SKM-1 (cell line): ENCODE results near the gene CELA3A.
A peak's percentile ranks its signal among the peaks of the same experiment; 100 is the strongest.

ENCODE experiments used
- DNase-seq: peaks from one replicate; lab custom pipeline; 2025; ENCODE audit not compliant: unreplicated experiment; lab: John Stamatoyannopoulos, UW

Gene CELA3A

DNA sequence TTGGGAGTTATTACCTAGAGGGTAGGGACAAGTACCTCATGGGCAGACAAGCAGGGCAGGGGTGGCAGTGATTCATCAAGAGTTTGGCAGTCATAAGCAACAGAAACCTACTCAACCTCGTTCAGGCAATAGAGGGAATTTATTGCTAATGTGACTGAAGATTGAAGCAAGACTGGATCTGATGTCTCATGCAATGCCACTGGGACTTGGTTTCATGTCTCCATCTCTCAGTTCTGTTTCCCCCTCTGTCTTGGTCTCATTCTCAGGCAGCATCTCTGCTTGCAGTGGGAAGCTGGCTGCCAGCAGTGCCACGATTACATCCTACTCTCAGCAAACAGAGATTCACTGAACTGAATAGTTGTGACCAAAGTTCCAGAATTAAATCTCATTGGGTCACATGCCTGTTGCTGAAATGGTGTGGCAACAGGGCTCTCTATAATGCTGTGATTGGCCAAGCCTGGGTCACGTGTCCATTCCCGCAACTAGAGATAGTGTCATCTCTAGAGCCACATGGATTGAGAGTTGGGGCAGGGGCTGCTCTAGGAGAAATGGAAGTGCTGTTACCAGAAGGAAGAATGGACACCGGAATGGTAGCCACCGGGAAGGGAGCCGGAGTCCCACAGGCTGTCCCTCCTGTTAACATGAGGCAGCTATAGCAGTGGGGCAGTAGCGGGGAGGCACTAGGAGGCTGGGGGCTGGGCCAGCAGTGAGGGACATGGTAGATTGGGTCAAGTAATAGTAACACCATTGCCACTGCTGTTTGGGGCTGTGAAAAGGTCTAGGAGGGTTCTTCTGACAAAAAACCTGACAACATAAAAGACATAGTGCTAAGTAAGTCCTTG is 47.1 kb downstream of the CELA3A start:
- DNase-seq: no peak

DNA sequence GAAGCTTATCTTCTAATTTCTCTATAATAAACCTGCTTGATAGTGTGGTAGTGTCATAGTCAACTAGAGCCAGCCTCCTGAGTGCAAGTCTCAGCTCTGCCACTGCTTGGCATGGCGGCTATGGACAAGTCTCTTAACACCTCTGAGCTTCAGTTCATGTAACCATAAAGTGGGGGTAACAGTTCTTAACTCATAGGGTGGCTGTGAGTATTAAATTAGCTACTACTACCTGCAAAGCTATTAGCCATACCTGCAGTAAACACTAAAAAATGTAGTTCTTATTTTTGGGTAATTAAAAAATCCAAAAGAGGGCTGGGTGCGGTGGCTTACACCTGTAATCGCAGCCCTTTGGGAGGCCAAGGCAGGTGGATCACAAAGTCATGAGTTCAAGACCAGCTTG is 48.9 kb downstream of the CELA3A start:
- DNase-seq: no peak

DNA sequence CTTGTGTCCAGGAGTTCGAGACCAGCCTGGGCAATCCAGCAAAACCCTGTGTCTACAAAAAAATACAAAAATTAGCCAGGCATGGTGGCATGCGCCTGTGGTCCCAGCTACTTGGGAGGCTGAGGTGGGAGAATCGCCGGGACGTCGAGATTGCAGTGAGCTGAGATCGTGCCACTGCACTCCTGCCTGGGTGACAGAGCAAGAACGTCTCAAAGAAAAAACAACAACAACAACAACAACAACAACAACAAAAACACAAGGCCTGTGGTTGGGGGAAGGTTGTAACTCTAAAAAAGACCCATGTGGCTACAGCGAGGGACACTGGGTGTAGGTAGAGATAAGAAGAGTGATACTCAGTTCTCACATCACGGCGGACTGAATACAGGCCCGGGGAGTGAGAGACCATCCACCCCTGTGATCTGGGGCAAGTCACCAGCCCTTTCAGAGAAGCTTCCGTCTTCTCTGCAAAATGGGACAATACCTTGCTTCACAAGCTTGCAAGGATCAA is 50.2 kb downstream of the CELA3A start:
- DNase-seq: no peak

DNA sequence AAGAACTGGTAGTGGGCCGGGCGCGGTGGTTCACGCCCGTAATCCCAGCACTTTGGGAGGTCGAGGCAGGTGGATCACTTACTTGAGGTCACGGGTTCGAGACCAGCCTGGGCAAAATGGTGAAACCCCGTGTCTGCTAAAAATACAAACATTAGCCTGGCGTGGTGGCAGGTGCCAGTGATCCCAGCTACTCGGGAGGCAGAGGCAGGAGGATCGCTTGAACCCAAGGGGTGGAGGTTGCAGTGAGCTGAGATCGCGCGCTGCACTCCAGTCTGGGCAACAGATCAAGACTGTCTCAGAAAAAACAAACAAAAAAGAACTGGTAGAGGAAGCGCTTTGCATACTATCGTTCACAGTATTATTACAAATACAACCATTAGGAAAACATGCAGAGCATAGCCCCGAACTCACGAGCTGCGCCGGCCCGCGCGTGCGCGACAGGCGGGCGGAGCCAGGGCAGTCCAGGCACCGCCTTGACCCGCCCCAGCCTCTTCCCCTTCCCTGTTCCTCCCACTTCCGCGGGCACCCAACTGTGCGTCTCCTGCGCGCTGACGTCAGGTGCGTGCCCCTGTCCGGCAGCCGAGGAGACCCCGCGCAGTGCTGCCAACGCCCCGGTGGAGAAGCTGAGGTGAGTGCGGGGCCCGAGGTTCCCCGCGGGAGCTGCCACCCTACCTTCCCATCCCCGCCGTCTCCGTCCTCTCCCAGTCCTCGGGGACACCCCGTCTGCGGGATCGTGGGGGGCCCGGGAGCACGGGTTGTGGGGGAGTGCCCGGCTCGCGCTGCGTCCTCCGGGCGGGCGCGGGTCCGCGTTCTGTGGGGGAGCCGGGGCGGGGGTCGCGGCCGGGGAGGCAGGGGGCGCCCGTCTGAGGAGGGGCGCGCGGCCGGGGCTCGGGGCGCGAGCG is 50.9 kb downstream of the CELA3A start, which contains the start of gene CDC42:
Gene CDC42 (plus strand): TSS at position 595 of the 902 bp plus-strand sequence. CDS start 25,770 bp downstream, outside the sequence.
- DNase-seq: peak; percentile 95

DNA sequence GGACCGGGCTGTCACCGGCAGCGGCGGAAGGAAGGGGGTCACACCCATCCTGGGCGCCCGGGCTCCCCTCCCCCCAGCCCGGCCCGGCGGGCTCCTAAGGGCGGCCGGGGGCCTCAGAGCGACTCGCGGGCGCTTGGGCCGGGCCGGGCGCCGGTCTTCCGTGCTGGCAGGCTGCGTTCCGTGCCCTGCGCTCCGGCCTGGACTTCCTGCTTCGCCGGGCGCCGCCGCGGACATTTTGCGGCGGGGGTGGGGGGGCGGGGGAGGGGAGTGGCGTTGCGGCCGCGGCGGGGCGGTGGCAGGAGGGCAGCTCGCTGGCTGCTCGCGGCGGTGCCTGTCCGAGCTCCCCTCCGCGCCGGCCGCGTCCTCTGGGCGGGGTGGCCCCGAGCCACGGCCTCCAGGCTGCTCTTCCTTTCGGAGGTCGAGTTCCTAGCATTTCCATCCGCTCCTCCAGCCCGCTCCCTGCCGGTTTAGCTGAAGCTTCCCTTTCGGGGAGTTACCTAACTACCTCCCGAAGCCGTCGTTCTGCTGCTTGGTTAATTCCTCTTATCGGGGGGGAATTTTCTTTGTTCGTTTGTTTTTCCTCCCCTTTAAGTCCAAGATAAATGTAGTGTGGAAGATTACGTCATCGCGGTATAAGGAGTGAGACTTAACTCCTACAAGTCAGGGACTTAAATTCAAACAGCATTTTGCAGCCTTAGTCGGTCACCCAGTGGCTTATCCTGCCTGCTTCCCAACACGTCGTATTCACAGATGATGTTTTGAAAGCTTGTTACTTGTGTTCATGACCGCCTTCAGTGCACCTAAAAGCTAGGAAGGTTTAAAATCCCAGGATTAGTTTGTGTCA is 51.8 kb downstream of the CELA3A start:
- peak; percentile 54 for DNase-seq

DNA sequence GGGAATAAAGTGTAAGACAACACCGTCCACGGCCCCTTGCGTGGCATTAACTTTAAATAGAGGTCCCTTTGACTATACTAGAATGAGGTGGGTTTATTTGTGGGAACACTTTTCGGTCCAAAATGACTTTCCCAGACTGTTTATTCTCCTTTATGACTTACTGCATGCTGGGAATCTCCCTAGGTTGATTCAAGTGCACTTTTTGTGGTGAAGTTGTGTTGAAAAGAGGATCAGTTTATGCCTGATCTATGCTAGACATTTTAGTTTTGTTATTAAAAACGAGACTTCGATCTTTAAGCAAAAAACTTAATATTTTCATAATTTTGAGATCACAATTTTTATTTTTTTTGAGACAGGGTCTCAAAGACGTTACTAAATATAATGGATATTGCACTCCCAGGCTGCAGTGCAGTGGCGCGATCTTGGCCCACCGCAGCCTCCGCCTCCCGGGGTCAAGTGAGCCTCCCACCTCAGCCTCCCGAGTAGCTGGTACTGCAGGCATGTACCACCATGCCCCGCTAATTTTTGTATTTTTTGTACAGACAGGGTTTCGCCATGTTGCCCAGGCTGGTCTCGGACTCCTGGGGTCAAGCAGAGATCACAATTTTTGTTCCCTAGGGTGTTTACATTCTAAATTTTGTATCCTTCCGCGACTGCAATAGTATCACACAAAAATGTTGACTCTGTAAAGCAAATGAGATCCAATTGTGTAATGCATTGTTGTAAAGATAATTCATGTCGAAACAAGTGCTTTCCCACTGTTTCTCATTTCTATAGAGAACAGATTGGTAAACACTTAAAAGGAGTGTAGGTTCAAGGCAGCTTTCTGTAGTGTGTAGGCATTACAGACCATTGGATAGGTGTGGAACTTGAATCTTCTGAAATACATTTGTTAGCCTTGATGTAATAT is 52.7 kb downstream of the CELA3A start:
- no peak for DNase-seq

DNA sequence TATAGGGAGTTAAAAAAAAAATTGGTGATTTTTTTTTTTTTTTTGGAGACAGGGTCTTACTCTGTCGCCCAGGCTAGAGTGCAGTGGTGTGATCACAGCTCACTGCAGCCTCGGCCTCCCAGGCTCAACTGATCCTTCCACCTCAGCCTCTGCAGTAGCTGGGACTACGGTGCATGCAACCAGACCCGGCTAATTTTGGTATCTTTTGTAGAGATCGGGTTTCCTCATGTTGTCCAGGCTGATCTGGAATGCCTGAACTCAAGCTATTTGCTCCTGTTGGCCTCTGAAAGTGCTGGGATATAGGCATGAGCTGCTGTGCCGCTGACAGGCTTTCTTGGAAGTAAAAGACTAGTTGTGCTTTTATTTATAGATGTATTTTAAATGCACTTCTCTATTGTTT is 54.0 kb downstream of the CELA3A start:
- DNase-seq: no peak

DNA sequence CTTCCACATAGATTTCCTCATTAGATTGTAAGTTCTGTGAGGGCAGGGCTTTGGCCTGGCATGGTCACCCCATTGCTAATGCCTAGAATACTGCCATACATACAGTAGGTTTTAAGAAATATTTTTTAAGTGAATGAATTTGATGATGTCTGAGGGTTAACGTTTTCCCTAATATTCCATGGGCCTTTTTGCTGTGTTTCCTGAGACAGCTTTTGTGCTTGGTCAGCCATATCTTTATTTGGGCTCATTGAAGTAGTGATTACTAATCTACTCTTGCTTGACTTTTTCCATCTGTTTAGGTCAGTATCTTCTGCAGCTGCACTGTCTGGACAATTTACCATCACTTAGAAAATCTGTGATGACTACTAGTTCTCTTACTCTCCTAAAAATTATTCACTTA is 54.6 kb downstream of the CELA3A start:
- no peak for DNase-seq

DNA sequence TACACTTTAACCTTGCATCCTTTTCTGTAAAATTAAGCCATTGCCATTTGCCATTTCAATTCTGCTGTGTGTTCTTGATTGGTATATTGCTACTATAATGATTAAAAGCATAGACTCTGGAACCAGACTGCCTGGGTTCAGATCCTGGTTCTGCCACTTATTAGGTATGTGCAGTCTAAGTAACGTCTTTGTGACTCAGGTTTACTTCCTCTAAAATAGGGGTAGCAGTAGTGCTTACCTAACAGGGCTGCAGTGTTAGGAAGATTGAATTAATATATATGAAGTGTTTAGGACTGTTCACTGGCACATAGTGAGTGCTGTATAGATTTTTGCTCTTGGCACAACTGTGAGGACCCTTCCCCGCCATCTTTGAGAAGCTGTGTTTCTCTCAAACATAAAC is 55.5 kb downstream of the CELA3A start:
- DNase-seq: no peak

DNA sequence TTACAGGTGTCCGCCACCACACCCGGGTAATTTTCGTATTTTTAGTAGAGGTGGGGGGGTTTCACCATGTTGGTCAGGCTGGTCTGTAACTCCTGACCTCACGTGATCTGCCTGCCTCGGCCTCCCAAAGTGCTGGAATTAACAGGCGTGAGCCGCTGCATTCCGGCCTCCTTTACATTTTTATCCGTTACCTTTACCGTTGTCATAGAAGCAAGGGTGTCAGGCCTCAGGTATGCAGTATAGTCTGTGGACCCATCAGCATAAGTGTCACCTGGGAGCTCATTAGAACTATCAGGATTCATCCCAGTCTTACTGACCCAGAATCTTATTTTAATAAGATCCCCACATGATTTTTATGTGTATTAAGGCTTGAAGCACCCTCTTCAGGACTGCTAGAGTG is 56.4 kb downstream of the CELA3A start:
- no peak for DNase-seq
